ENCODE measurements around the gene SLC52A3. TPM values are rescaled to one million over a fixed set of nuclear protein-coding genes. Genes with fewer than 3 reads are reported as not detected.

Gene SLC52A3
- total and polyA plus RNA-seq, 2 donors (not counting 3 experiments of a cell fraction or from before 2014, with no cell fraction given) = not detected

- no peak for FAIRE-seq
- intact Hi-C loops (cut with micrococcal nuclease) = no loop called here
- no peak for TF ChIP-seq POLR2AphosphoS5 (IDR thresholded peaks at IDR 0.05; ENCODE audit: insufficient read depth, low read depth, low read length)
- no peak for TF ChIP-seq CTCF (IDR thresholded peaks at IDR 0.05; ENCODE audit: extremely low read depth in 1 of 2, insufficient read depth in 1 of 2, low read depth in 1 of 2, low read length in 2 of 2)
- TF ChIP-seq POLR2A (IDR thresholded peaks at IDR 0.05; ENCODE audit: low read depth, low read length) = no peak
- no peak for TF ChIP-seq JUN (IDR thresholded peaks at IDR 0.05; ENCODE audit: borderline replicate concordance, insufficient read depth, insufficient read length, low read depth)
- no peak for TF ChIP-seq MAX (IDR thresholded peaks at IDR 0.05; ENCODE audit: insufficient read depth, insufficient read length)
- no peak for TF ChIP-seq EZH2 (IDR thresholded peaks at IDR 0.05; ENCODE audit: borderline replicate concordance, low read depth, low read length, severe bottlenecking)
- TF ChIP-seq GATA2 (IDR thresholded peaks at IDR 0.05; ENCODE audit: insufficient read depth, insufficient read length, low read depth, low read length) = no peak
- TF ChIP-seq FOS (IDR thresholded peaks at IDR 0.05; ENCODE audit: borderline replicate concordance, insufficient read depth, low read length) = no peak
- no peak for TF ChIP-seq MYC (IDR thresholded peaks at IDR 0.05; ENCODE audit: low read depth, low read length)
- H3K4me2 ChIP-seq (ENCODE audit: insufficient read depth, low read length) = no peak overlapping the region
- H3K9ac ChIP-seq (replicated peaks; ENCODE audit: extremely low read depth, insufficient read depth, low read length) = no peak overlapping the region
- no peaks in the 10 kb centered on the region for H3K79me2 ChIP-seq (ENCODE audit: control insufficient read depth, insufficient read depth, low read length)
- no TSS peak for BruUV-seq (replicated peaks)
- no peaks in the 10 kb centered on the region for H3K9me1 ChIP-seq (replicated peaks; ENCODE audit: control insufficient read depth, extremely low read depth, insufficient read depth, low read length)
- no peak overlapping the region for H3K27ac ChIP-seq (ENCODE audit: insufficient read depth, low read depth, low read length)
- no peak overlapping the region for H3K4me3 ChIP-seq (replicated peaks in 1 of 3; ENCODE audit: insufficient read depth in 1 of 3, low read depth in 1 of 3, low read length in 3 of 3)
- DNase-seq (ENCODE audit: low read depth, low spot score) = no peak
- CTCF ChIA-PET = no interaction called here
- H4K20me1 ChIP-seq (replicated peaks; ENCODE audit: control insufficient read depth, extremely low read depth, insufficient read depth, low read length) = no peaks in the 10 kb centered on the region
- POLR2A ChIA-PET = no interaction called here
- no peaks in the 10 kb centered on the region for H3K9me3 ChIP-seq (replicated peaks; ENCODE audit: control insufficient read depth, insufficient read depth, low read length)
- dilution Hi-C loops (cut with MboI; ENCODE audit: extremely low pct_ligation_motif_present, low sequenced_read_pairs) = no loop called here
- H3K27me3 ChIP-seq (ENCODE audit: control insufficient read depth in 2 of 2, insufficient read depth in 2 of 2, low read length in 2 of 2) = peaks cover 0 to 4% of the 10 kb centered on the region in 2 experiments
- no peak overlapping the region for H2AFZ ChIP-seq (ENCODE audit: low read depth, low read length)
- H3K4me1 ChIP-seq (ENCODE audit: control insufficient read depth, extremely low read depth, insufficient read depth, low read length) = no peaks in the 10 kb centered on the region
- H3K36me3 ChIP-seq (ENCODE audit: control insufficient read depth in 2 of 2, extremely low read depth in 1 of 2, insufficient read depth in 2 of 2, low read length in 2 of 2) = no peaks in the 10 kb centered on the region
Measured at GRCh38 chr20:766906-767305, 1.4 kb downstream of the SLC52A3 start.
